CD4-positive, CD25-positive, alpha-beta regulatory T cell (primary cell): ENCODE data around the gene BSN. TPM values are rescaled to one million over a fixed set of nuclear protein-coding genes. Genes with fewer than 3 reads are reported as not detected.
A peak's percentile ranks its signal among the peaks of the same experiment; 100 is the strongest.

Source experiments
- ATAC-seq, 2 donors: fragments of 150-1000 bp; cut with Tn5 transposase; one replicate each; pipeline ENCODE4 v1.10.0; 2021; ENCODE audit warnings: low read depth in 2 of 2, moderate number of reproducible peaks in 2 of 2, moderate library complexity in 1 of 2
- DNase-seq, 3 donors: peaks; one replicate each; pipeline versions ENCODE4 v3.0.0 to v3.0.0-alpha.2; 2012 to 2022; ENCODE audit warnings: mixed read lengths in 1 of 3
- H3K27ac ChIP-seq: one replicate; pipeline ENCODE4 v1.7.0; 2013; ENCODE audit warnings: mild to moderate bottlenecking, low read length; ENCODE audit not compliant: insufficient read depth, poor library complexity, severe bottlenecking
- H3K27me3 ChIP-seq: one replicate; pipeline ENCODE4 v1.7.0; 2013; ENCODE audit warnings: low read length; ENCODE audit not compliant: control insufficient read depth, insufficient read depth
- H3K36me3 ChIP-seq: one replicate; pipeline ENCODE4 v1.7.0; 2013; ENCODE audit warnings: mild to moderate bottlenecking, low read length, moderate library complexity; ENCODE audit not compliant: control insufficient read depth, insufficient read depth
- H3K4me1 ChIP-seq: 2 replicates; pipeline ENCODE4 v1.7.0; 2013; ENCODE audit warnings: mild to moderate bottlenecking, low read length; ENCODE audit not compliant: insufficient read depth, control insufficient read depth, poor library complexity, severe bottlenecking
- H3K4me3 ChIP-seq: one replicate; pipeline ENCODE4 v1.7.0; 2013; ENCODE audit warnings: low read depth, mild to moderate bottlenecking, low read length, moderate library complexity
- H3K9me3 ChIP-seq, 2 experiments: 1 replicate in 1 of 2; 2 replicates in 1 of 2; pipeline ENCODE4 v1.7.0; 2013; ENCODE audit warnings: low read length in 2 of 2, mild to moderate bottlenecking in 1 of 2, moderate library complexity in 1 of 2; ENCODE audit not compliant: control insufficient read depth in 2 of 2
- H3K27ac Mint-ChIP-seq, 3 donors: one replicate each; pipeline ENCODE4 v1.8.0; 2020 to 2022; ENCODE audit warnings: mild to moderate bottlenecking in 3 of 3, mixed read lengths in 3 of 3, moderate library complexity in 2 of 3
- H3K27me3 Mint-ChIP-seq: one replicate; pipeline ENCODE4 v1.8.0; 2022; ENCODE audit warnings: mild to moderate bottlenecking, mixed read lengths
- H3K36me3 Mint-ChIP-seq: one replicate; pipeline ENCODE4 v1.8.0; 2020; ENCODE audit warnings: mixed read lengths
- H3K4me1 Mint-ChIP-seq, 4 donors: one replicate each; pipeline ENCODE4 v1.8.0; 2020 to 2022; ENCODE audit warnings: mixed read lengths in 4 of 4, mild to moderate bottlenecking in 1 of 4
- H3K4me3 Mint-ChIP-seq, 4 donors: one replicate each; pipeline ENCODE4 v1.8.0; 2020 to 2022; ENCODE audit warnings: mild to moderate bottlenecking in 4 of 4, mixed read lengths in 4 of 4, moderate library complexity in 3 of 4
- H3K9me3 Mint-ChIP-seq, 7 donors: one replicate each; pipeline ENCODE4 v1.8.0; 2020 to 2022; ENCODE audit warnings: mixed read lengths in 7 of 7, mild to moderate bottlenecking in 3 of 7, moderate library complexity in 2 of 7
- polyA plus RNA-seq, 4 donors: library from polyadenylated mRNA; unstranded; fragments of 300-500 nt; fragmentation: Illumina TruSeq; gene quantifications; one replicate each; pipeline ENCODE4 v1.2.3, GENCODE V29; 2021
- total RNA-seq: library from RNA; stranded (reverse); gene quantifications from one replicate; pipeline ENCODE4 v1.2.3, GENCODE V29; 2022

Gene BSN
- total and polyA plus RNA-seq, 5 donors from 2014 or later: 0.12 TPM; not detected in 4

GRCh38 chr3:49712631-49713317 is 158.5 kb downstream of the BSN start:
- H3K27me3 Mint-ChIP-seq: no peaks in the 10 kb centered on the region
- no peaks in the 10 kb centered on the region for H3K9me3 ChIP-seq
- ATAC-seq: no peak
- no peak overlapping the region for H3K27ac ChIP-seq
- peaks cover 7% of the 10 kb centered on the region for H3K4me1 ChIP-seq
- H3K4me1 Mint-ChIP-seq: peaks cover 0 to 8% (median 1%) of the 10 kb centered on the region in 4 donors
- H3K4me3 Mint-ChIP-seq: no peak overlapping the region
- H3K4me3 ChIP-seq: no peak overlapping the region
- H3K27ac Mint-ChIP-seq: peak overlapping the region in 2 of 3 donors; percentile 11 to 26
- no peaks in the 10 kb centered on the region for H3K27me3 ChIP-seq
- no peaks in the 10 kb centered on the region for H3K9me3 Mint-ChIP-seq
- peak in 1 of 3 donors; percentile 47 for DNase-seq
- peaks cover 10% of the 10 kb centered on the region for H3K36me3 Mint-ChIP-seq
- H3K36me3 ChIP-seq: no peaks in the 10 kb centered on the region

DNA sequence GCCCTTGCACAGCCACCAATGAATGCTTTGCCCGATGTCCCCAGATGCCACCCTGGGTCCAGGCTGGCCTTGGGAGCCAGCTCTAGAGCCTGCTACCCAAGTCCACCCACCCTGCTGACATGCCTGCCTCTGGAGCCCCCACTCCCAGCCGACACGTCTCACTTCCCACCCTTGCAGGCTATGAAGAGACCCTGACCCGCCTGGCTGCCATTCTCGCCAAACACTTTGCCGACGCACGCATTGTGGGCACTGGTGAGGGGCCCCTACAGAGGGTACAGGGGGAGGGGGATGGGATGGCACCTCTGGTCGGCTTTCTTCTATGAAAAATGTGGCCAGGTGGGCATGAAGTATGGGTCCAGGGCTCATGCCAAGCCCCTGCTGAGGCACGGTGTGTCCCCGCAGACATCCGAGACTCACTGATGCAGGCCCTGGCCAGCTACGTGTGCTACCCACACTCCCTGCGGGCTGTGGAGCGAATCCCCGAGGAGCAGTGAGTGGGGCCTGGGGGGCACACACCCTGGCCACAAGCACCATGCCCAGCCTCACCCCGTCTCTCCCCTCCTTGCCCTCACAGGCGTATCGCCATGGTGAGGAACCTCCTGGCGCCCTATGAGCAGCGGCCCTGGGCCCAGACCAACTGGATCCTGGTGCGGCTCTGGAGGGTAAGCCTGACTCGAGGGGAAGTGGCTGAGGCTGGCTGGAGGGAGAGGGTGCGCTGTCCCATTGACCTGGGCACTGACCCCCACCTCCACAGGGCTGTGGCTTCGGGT is 159.2 kb downstream of the BSN start:
- Mint-ChIP-seq H3K36me3 (peaks cover 9% of the 10 kb centered on the region), H3K27me3 (no peaks in the 10 kb centered on the region), H3K27ac (peak overlapping the region in 1 of 3 donors; percentile 26), H3K9me3 (no peaks in the 10 kb centered on the region), H3K4me3 (no peak overlapping the region), H3K4me1 (peaks cover 0 to 10% (median 2%) of the 10 kb centered on the region in 4 donors)
- Histone ChIP-seq H3K36me3 (no peaks in the 10 kb centered on the region), H3K9me3 (no peaks in the 10 kb centered on the region), H3K4me3 (no peak overlapping the region), H3K27ac (no peak overlapping the region), H3K27me3 (no peaks in the 10 kb centered on the region), H3K4me1 (peaks cover 10% of the 10 kb centered on the region)
- no peak for ATAC-seq
- no peak for DNase-seq

DNA sequence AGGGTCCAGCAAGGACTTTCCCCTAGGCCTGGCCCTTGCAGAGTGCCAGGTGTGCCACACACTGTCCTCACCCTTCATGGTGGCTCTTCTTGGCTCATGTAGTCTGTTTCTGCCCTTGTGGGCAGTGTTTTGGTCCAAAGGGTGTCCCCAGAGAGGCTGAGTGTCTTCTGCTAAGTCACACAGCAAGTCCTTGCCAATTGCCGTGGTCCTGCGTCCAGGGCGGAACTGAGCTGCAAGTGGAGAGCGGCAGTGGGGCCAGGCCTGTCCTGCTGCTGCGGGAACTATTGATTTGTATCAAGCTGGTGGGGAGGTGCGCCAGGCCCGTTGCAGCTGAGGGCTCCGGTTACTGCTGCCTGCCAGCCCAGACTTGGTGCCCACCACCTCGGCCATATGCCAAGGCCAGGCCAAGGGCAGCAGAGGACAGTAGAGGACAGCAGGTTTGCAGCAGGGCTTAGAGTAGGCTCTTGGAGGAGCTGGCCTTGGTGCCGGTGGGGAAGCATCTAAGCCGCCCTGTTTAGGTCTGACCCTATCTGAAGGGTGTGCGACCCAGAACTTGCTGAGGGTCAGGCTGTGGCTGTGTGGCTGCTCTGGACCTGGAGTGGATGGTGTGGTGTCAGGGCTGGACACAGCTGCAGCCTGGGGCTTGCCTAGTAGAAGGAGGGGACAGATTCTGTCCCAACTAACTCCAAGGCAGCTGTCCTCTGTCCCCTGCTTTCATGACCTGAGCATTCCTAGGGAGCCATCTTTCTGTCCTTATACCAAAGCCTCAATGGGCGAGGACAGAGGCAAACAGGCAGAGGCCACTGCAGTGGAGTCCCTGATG is 160.7 kb downstream of the BSN start:
- DNase-seq: no peak
- H3K27me3 ChIP-seq: no peaks in the 10 kb centered on the region
- no peak overlapping the region for H3K27ac ChIP-seq
- H3K4me3 Mint-ChIP-seq: peak overlapping the region in 1 of 4 donors; percentile 50
- peaks cover 9% of the 10 kb centered on the region for H3K36me3 Mint-ChIP-seq
- H3K9me3 Mint-ChIP-seq: no peaks in the 10 kb centered on the region
- no peaks in the 10 kb centered on the region for H3K27me3 Mint-ChIP-seq
- H3K4me1 ChIP-seq: peaks cover 21% of the 10 kb centered on the region
- no peaks in the 10 kb centered on the region for H3K9me3 ChIP-seq
- H3K36me3 ChIP-seq: no peaks in the 10 kb centered on the region
- ATAC-seq: no peak
- no peak overlapping the region for H3K4me3 ChIP-seq
- H3K27ac Mint-ChIP-seq: no peak overlapping the region
- H3K4me1 Mint-ChIP-seq: peaks cover 0 to 23% (median 12%) of the 10 kb centered on the region in 4 donors

DNA sequence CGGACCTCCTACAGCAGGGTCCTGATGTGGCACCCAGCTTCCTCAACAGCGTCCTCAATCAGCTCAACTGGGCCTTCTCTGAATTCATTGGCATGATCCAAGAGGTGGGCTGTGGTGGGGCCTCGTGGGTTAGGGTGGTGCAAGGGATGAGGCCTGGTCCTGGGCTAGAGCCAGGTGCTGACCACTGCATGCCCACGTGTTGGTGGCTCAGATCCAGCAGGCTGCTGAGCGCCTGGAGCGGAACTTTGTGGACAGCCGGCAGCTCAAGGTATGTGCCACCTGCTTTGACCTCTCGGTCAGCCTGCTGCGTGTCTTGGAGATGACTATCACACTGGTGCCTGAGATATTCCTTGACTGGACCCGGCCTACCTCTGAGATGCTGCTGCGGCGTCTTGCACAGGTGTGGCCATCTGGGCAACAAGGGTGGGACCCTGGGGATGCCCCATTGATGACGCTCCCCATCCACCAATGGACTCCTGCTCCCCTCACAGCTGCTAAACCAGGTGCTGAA is 161.4 kb downstream of the BSN start:
- peaks cover 9% of the 10 kb centered on the region for H3K36me3 Mint-ChIP-seq
- H3K9me3 ChIP-seq: no peaks in the 10 kb centered on the region
- DNase-seq (no peak), ATAC-seq (no peak)
- H3K4me3 ChIP-seq: no peak overlapping the region
- H3K27me3 ChIP-seq: no peaks in the 10 kb centered on the region
- H3K27ac Mint-ChIP-seq: no peak overlapping the region
- H3K4me1 ChIP-seq: peaks cover 22% of the 10 kb centered on the region
- H3K36me3 ChIP-seq: no peaks in the 10 kb centered on the region
- H3K4me3 Mint-ChIP-seq: no peak overlapping the region
- no peak overlapping the region for H3K27ac ChIP-seq
- H3K27me3 Mint-ChIP-seq: no peaks in the 10 kb centered on the region
- H3K9me3 Mint-ChIP-seq: no peaks in the 10 kb centered on the region
- H3K4me1 Mint-ChIP-seq: peaks cover 0 to 29% (median 13%) of the 10 kb centered on the region in 4 donors

GRCh38 chr3:49716169-49716568 is 161.9 kb downstream of the BSN start:
- no peaks in the 10 kb centered on the region for H3K9me3 Mint-ChIP-seq
- no peaks in the 10 kb centered on the region for H3K27me3 ChIP-seq
- ATAC-seq (no peak), DNase-seq (no peak)
- H3K27ac Mint-ChIP-seq: no peak overlapping the region
- peak overlapping the region in 2 of 4 donors; percentile 24 to 33 for H3K4me3 Mint-ChIP-seq
- peaks cover 22% of the 10 kb centered on the region for H3K4me1 ChIP-seq
- H3K9me3 ChIP-seq: no peaks in the 10 kb centered on the region
- H3K36me3 ChIP-seq: peaks cover 2% of the 10 kb centered on the region
- H3K27me3 Mint-ChIP-seq: no peaks in the 10 kb centered on the region
- H3K36me3 Mint-ChIP-seq: peaks cover 7% of the 10 kb centered on the region
- H3K4me3 ChIP-seq: no peak overlapping the region
- H3K27ac ChIP-seq: no peak overlapping the region
- peaks cover 0 to 34% (median 13%) of the 10 kb centered on the region in 4 donors for H3K4me1 Mint-ChIP-seq

DNA sequence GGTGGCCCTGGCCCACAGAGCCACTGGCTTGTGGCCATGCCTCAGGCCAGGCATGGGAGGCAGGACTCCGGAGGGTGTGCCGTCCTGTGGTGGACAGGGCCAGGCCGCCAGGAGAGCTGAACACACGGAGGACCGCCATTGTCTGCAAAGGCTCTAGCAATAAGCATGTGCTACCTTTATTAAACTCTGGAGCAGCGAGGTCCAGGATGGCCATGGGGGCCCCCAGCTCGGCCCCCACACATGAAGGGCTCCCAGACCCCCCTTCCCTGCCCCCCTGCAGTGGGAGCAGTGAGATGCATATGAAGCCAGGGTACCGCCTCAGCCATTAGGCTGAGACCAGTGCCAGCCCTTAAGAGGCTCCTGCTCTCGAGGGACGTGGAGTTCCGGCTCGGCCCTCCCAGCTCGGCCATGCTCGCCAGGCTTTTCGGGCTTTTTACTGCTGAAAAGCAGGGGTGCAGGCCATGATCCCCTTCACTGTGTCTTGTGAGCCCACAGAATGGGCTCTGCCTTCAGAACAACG is 162.5 kb downstream of the BSN start:
- Histone ChIP-seq H3K4me1 (peaks cover 22% of the 10 kb centered on the region), H3K4me3 (no peak overlapping the region), H3K27ac (no peak overlapping the region), H3K9me3 (no peaks in the 10 kb centered on the region), H3K36me3 (peaks cover 8% of the 10 kb centered on the region), H3K27me3 (no peaks in the 10 kb centered on the region)
- ATAC-seq (no peak), DNase-seq (no peak)
- H3K36me3 Mint-ChIP-seq: peaks cover 1% of the 10 kb centered on the region
- H3K27ac Mint-ChIP-seq: no peak overlapping the region
- no peak overlapping the region for H3K4me3 Mint-ChIP-seq
- no peaks in the 10 kb centered on the region for H3K9me3 Mint-ChIP-seq
- H3K27me3 Mint-ChIP-seq: no peaks in the 10 kb centered on the region
- H3K4me1 Mint-ChIP-seq: peaks cover 0 to 37% (median 12%) of the 10 kb centered on the region in 4 donors

DNA sequence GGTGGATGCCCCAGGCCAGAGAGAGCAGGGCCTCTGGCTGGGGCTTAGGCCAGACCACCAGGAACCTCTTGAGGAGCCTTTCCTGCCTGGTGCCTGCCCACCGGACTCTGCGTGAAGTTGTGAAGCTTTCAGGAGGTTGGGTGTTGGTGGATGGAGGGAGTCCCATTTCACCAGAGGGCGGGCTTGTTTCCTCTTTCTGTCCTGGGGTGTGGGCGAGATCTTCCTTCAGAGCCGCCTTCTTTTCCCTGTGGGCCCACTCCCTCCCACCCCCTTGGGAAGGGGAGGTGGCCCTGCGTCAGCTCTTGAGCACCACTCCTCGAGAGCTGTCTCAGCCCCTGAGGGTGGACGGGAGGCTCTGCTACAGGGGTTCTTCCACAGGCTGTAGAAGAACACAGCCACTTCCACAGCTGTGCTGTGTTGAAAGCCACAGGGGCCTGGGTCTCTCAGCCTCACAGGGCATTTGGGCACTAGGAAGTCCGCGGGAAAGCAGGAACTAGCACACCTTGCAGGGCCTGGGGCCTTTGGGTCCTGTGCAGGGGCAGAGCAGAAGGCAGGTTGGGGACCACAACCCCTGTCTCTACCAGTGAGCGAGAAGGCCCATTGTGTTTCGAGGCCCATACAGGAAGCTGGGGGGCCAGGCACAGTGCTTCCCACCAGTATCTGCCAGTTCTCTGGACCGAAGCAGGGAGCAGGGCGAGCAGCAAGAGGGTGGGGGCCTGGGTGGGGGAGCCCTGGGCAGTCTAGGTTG is 163.1 kb downstream of the BSN start:
- Histone ChIP-seq H3K4me3 (no peak overlapping the region), H3K27ac (no peak overlapping the region), H3K36me3 (peaks cover 8% of the 10 kb centered on the region), H3K4me1 (peaks cover 22% of the 10 kb centered on the region), H3K27me3 (no peaks in the 10 kb centered on the region), H3K9me3 (no peaks in the 10 kb centered on the region)
- Mint-ChIP-seq H3K27me3 (no peaks in the 10 kb centered on the region), H3K4me3 (peak overlapping the region in 3 of 4 donors; percentile 16 to 66 (median 44)), H3K36me3 (no peaks in the 10 kb centered on the region), H3K4me1 (peaks cover 0 to 41% (median 13%) of the 10 kb centered on the region in 4 donors), H3K27ac (no peak overlapping the region), H3K9me3 (no peaks in the 10 kb centered on the region)
- DNase-seq (no peak), ATAC-seq (no peak)
